Measurements from ENCODE around the gene SMIM22. TPM values are rescaled to one million over a fixed set of nuclear protein-coding genes. Genes with fewer than 3 reads are reported as not detected.

SMIM22 gene
- total and polyA plus RNA-seq, 11 donors: not detected

GRCh38 chr16:4798456-4798855 lies 3.3 kb downstream of the SMIM22 start:
- peaks cover 0 to 30% (median 20%) of the 10 kb centered on the region in 12 donors for H3K4me1 ChIP-seq
- no peaks in the 10 kb centered on the region for H3K9me3 ChIP-seq
- no peak overlapping the region for H3K27ac ChIP-seq
- H3K27me3 ChIP-seq: no peaks in the 10 kb centered on the region
- no peak for DNase-seq
- no peak overlapping the region for H3K4me3 ChIP-seq
- no peak for TF ChIP-seq POLR2A (IDR thresholded peaks at IDR 0.05)
- no peak for TF ChIP-seq CTCF (IDR thresholded peaks at IDR 0.05)
- intact Hi-C loops (cut with DNase I): no loop called here
- H3K36me3 ChIP-seq: peaks cover 0 to 33% (median 21%) of the 10 kb centered on the region in 9 donors
- no peak for ATAC-seq
- 93 to 98% (median 95%) methylated on average over 8 to 16 of the region's 16 CpGs for WGBS, 4 donors

GRCh38 chr16:4799171-4799855 lies 4.1 kb downstream of the SMIM22 start:
- DNase-seq: peak in 1 of 5 donors; percentile 20

GRCh38 chr16:4800290-4801041 lies 5.3 kb downstream of the SMIM22 start:
- peak overlapping the region in 10 of 12 donors; percentile 12 to 93 (median 50) for H3K27ac ChIP-seq
- H3K36me3 ChIP-seq: peaks cover 0 to 47% (median 34%) of the 10 kb centered on the region in 9 donors
- peak in 2 of 4 donors; percentile 13 to 30 for ATAC-seq
- peak overlapping the region in 4 of 12 donors; percentile 78 to 95 (median 90) for H3K4me3 ChIP-seq
- DNase-seq: peak; percentile 64 to 81 (median 69)
- no peaks in the 10 kb centered on the region for H3K27me3 ChIP-seq
- peaks cover 0 to 50% (median 24%) of the 10 kb centered on the region in 12 donors for H3K4me1 ChIP-seq
- TF ChIP-seq CTCF (IDR thresholded peaks at IDR 0.05): no peak
- TF ChIP-seq POLR2A (IDR thresholded peaks at IDR 0.05): no peak
- WGBS, 4 donors: 62 to 80% (median 65%) methylated on average over 8 to 17 of the region's 17 CpGs
- no peaks in the 10 kb centered on the region for H3K9me3 ChIP-seq
- intact Hi-C loops (cut with DNase I): loop anchor here in 6 of 10 donors (1.0 to 10.0 kb wide), 7 partner anchors 30 to 157 kb away; partner anchors contain the start of genes SEC14L5 (in 4 of the 6), GLYR1 (in 3 of the 6), UBN1 (in 3 of the 6) and ZNF500 (in 2 of the 6)

More at GRCh38 chr16:4799171-4799855, 4.1 kb downstream of the SMIM22 start:
- intact Hi-C loops (cut with DNase I): no loop called here
- no peaks in the 10 kb centered on the region for H3K9me3 ChIP-seq
- no peak overlapping the region for H3K4me3 ChIP-seq
- ATAC-seq: no peak
- peaks cover 0 to 38% (median 20%) of the 10 kb centered on the region in 12 donors for H3K4me1 ChIP-seq
- no peak for TF ChIP-seq POLR2A (IDR thresholded peaks at IDR 0.05)
- no peak for TF ChIP-seq CTCF (IDR thresholded peaks at IDR 0.05)
- no peak overlapping the region for H3K27ac ChIP-seq
- H3K27me3 ChIP-seq: no peaks in the 10 kb centered on the region
- WGBS, 4 donors: 94 to 96% (median 95%) methylated on average over 9 to 19 of the region's 19 CpGs
- H3K36me3 ChIP-seq: peaks cover 0 to 36% (median 23%) of the 10 kb centered on the region in 9 donors
